Keratinocyte (primary cell): ENCODE measurements around the gene ITPR2.

Experiments used
- EZH2 ChIP-seq: IDR thresholded peaks from one replicate; pipeline ENCODE4 v1.6.1; 2012; ENCODE audit warnings: inconsistent platforms, mild to moderate bottlenecking, low read length, moderate library complexity
- TF ChIP-seq, protein P1 (sequence below), 3 experiments: IDR thresholded peaks in 1 of 3; conservative IDR thresholded peaks in 1 of 3; optimal IDR thresholded peaks in 1 of 3; 2 replicates in 2 of 3; 3 replicates in 1 of 3; pipeline versions ENCODE3 to v1.5.1; 2011; ENCODE audit warnings: low read length in 3 of 3, mild to moderate bottlenecking in 3 of 3, moderate library complexity in 2 of 3, control low read depth in 1 of 3, inconsistent platforms in 1 of 3; ENCODE audit not compliant: insufficient read depth in 2 of 3; ENCODE audit errors: extremely low read depth in 1 of 3

DNA sequence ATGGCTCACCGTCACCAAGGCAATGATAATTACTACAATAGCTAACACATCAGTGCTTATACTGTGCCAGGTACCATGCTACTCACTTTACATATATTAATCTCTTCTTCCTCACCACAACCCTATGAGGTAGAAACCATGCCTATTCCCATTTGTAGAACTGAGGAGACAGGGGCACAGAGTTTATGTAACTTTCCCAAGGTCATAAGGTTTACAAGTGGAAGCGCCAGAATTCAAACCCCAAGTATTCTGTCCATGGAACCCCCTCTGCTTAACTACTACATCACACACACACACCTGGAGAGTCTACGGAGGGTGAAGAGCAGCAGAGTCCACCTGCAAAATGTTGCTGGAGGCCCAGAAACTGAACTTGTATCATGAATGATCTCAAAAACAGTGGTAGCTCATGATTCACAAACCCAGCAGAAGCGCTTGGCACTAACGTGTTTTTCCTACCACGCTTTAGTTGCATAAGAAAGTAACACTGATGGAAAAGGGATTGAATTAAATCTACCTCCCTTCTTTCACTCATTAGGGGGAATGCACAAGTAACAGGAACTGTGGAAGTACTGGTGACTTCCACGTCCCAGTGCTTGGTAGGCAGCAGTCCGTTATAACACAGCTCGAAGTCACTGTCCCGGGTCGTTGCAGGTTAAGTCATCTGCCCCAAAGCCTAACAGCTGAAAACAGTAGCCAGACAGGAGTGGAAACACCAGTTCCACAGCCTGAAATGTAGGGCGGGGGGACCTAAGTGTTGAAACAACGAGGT, 2.0 kb downstream of the ITPR2 start:
- TF ChIP-seq, protein P1, sequence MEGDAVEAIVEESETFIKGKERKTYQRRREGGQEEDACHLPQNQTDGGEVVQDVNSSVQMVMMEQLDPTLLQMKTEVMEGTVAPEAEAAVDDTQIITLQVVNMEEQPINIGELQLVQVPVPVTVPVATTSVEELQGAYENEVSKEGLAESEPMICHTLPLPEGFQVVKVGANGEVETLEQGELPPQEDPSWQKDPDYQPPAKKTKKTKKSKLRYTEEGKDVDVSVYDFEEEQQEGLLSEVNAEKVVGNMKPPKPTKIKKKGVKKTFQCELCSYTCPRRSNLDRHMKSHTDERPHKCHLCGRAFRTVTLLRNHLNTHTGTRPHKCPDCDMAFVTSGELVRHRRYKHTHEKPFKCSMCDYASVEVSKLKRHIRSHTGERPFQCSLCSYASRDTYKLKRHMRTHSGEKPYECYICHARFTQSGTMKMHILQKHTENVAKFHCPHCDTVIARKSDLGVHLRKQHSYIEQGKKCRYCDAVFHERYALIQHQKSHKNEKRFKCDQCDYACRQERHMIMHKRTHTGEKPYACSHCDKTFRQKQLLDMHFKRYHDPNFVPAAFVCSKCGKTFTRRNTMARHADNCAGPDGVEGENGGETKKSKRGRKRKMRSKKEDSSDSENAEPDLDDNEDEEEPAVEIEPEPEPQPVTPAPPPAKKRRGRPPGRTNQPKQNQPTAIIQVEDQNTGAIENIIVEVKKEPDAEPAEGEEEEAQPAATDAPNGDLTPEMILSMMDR (optimal IDR thresholded peaks at IDR 0.05 in 1 of 3, IDR thresholded peaks at IDR 0.05 in 1 of 3, conservative IDR thresholded peaks at IDR 0.05 in 1 of 3; ENCODE audit: extremely low read depth in 1 of 3, insufficient read depth in 2 of 3, low read length in 3 of 3) = no peak
- no peak for TF ChIP-seq EZH2
